HEK293 (cell line): ENCODE results near the gene CHSY1.

Experiments
- CTCF ChIA-PET: fragments of 350-600 bp; formaldehyde crosslinking; extraction: SDS; loops from one replicate; lab custom pipeline; 2021; ENCODE audit warnings: antibody characterized with exemption; lab: Yijun Ruan, JAX
- POLR2A ChIA-PET: fragments of 300-600 bp; formaldehyde crosslinking; extraction: SDS; loops from one replicate; lab custom pipeline; 2020; ENCODE audit warnings: antibody characterized with exemption, inconsistent platforms; lab: Yijun Ruan, JAX
- H3K27ac ChIP-seq: fragments of 200-500 bp; sonication (Bioruptor generic); 2 replicates; pipeline ENCODE4 v1.5.1; 2014; ENCODE audit warnings: low read depth, low read length, control low read depth, inconsistent platforms; ENCODE audit errors: extremely low read depth
- H3K36me3 ChIP-seq, 2 experiments: fragments of 200-500 bp in 1 of 2; sonication (Bioruptor generic) in 1 of 2; 1 replicate in 1 of 2; 2 replicates in 1 of 2; pipeline ENCODE4 v1.5.1; 2014 to 2017; ENCODE audit warnings: inconsistent platforms in 2 of 2, low read length in 2 of 2; ENCODE audit not compliant: control insufficient read depth in 2 of 2, insufficient read depth in 1 of 2
- H3K4me1 ChIP-seq: fragments of 200-500 bp; sonication (Bioruptor generic); 2 replicates; pipeline ENCODE4 v1.5.1; 2014; ENCODE audit warnings: mild to moderate bottlenecking, low read length, inconsistent platforms; ENCODE audit not compliant: control insufficient read depth, insufficient read depth
- H3K4me3 ChIP-seq: 2 replicates; pipeline ENCODE4 v1.5.1; 2011; ENCODE audit warnings: low read depth, mild to moderate bottlenecking, control low read depth, low read length, moderate library complexity
- H3K9me3 ChIP-seq: fragments of 200-500 bp; sonication (Bioruptor generic); 2 replicates; pipeline ENCODE4 v1.5.1; 2014; ENCODE audit warnings: low read depth, low read length, inconsistent platforms; ENCODE audit not compliant: control insufficient read depth, insufficient read depth
- EGR2 ChIP-seq: fragments of 450-650 bp; formaldehyde crosslinking; IDR thresholded peaks from 2 replicates; pipeline ENCODE4 v1.5.1; 2016; ENCODE audit warnings: low read depth, missing biosample characterization, missing genetic modification characterization
- GLI4 ChIP-seq: fragments of 450-650 bp; formaldehyde crosslinking; IDR thresholded peaks from 2 replicates; pipeline ENCODE4 v1.5.1; 2016; ENCODE audit warnings: missing biosample characterization, missing genetic modification characterization
- HOXC10 ChIP-seq: sonication (generic); formaldehyde crosslinking; IDR thresholded peaks from 2 replicates; pipeline ENCODE4 v1.8.1; 2023; ENCODE audit warnings: mild to moderate bottlenecking, missing genetic modification reagents
- KLF7 ChIP-seq: fragments of 450-650 bp; formaldehyde crosslinking; IDR thresholded peaks from 2 replicates; pipeline ENCODE4 v1.5.1; 2016; ENCODE audit warnings: missing biosample characterization, missing genetic modification characterization, borderline replicate concordance
- MEIS1 ChIP-seq: sonication (generic); formaldehyde crosslinking; IDR thresholded peaks from 2 replicates; pipeline ENCODE4 v1.8.1; 2022; ENCODE audit warnings: missing genetic modification reagents, mild to moderate bottlenecking, borderline replicate concordance
- PRDM6 ChIP-seq: fragments of 450-650 bp; formaldehyde crosslinking; IDR thresholded peaks from 2 replicates; pipeline ENCODE4 v1.5.1; 2017; ENCODE audit warnings: missing biosample characterization, missing genetic modification characterization
- SALL2 ChIP-seq: fragments of 450-650 bp; formaldehyde crosslinking; IDR thresholded peaks from 2 replicates; pipeline ENCODE4 v1.5.0; 2017; ENCODE audit warnings: missing biosample characterization, mild to moderate bottlenecking, missing genetic modification characterization, borderline replicate concordance
- SCRT2 ChIP-seq: fragments of 450-650 bp; formaldehyde crosslinking; IDR thresholded peaks from 2 replicates; pipeline ENCODE4 v1.5.1; 2016; ENCODE audit warnings: missing biosample characterization, missing genetic modification characterization
- SP2 ChIP-seq: fragments of 450-650 bp; formaldehyde crosslinking; IDR thresholded peaks from 2 replicates; pipeline ENCODE4 v1.5.1; 2016; ENCODE audit warnings: missing biosample characterization, missing genetic modification characterization
- SP7 ChIP-seq: fragments of 450-650 bp; formaldehyde crosslinking; IDR thresholded peaks from 2 replicates; pipeline ENCODE4 v1.5.1; 2016; ENCODE audit warnings: missing biosample characterization, missing genetic modification characterization
- TCF7L2 ChIP-seq: IDR thresholded peaks from 2 replicates; pipeline ENCODE4 v1.6.1; 2011; ENCODE audit warnings: low read depth, mild to moderate bottlenecking, inconsistent platforms, low read length, moderate library complexity, borderline replicate concordance
- ZBTB1 ChIP-seq: fragments of 450-650 bp; formaldehyde crosslinking; IDR thresholded peaks from 2 replicates; pipeline ENCODE4 v1.5.1; 2016; ENCODE audit warnings: missing biosample characterization, missing genetic modification characterization
- ZBTB20 ChIP-seq: fragments of 450-650 bp; formaldehyde crosslinking; IDR thresholded peaks from 2 replicates; pipeline ENCODE4 v1.5.1; 2016; ENCODE audit warnings: missing biosample characterization, missing genetic modification characterization
- ZFHX2 ChIP-seq: fragments of 450-650 bp; formaldehyde crosslinking; conservative IDR thresholded peaks from 2 replicates; pipeline ENCODE4 v1.5.1; 2016; ENCODE audit warnings: missing biosample characterization, missing genetic modification characterization
- ZNF114 ChIP-seq: fragments of 450-650 bp; formaldehyde crosslinking; IDR thresholded peaks from 2 replicates; pipeline ENCODE4 v1.5.0; 2017; ENCODE audit warnings: missing biosample characterization, missing genetic modification characterization
- ZNF175 ChIP-seq: fragments of 450-650 bp; formaldehyde crosslinking; IDR thresholded peaks from 2 replicates; pipeline ENCODE4 v1.5.1; 2016; ENCODE audit warnings: missing biosample characterization, missing genetic modification characterization
- ZNF23 ChIP-seq: fragments of 450-650 bp; formaldehyde crosslinking; IDR thresholded peaks from 2 replicates; pipeline ENCODE4 v1.5.1; 2016; ENCODE audit warnings: missing biosample characterization, missing genetic modification characterization, borderline replicate concordance
- ZNF24 ChIP-seq: fragments of 450-650 bp; formaldehyde crosslinking; IDR thresholded peaks from 2 replicates; pipeline ENCODE4 v1.5.1; 2016; ENCODE audit warnings: missing biosample characterization, missing genetic modification characterization
- ZNF350 ChIP-seq: fragments of 450-650 bp; formaldehyde crosslinking; IDR thresholded peaks from 2 replicates; pipeline ENCODE4 v1.5.0; 2017; ENCODE audit warnings: missing biosample characterization, mild to moderate bottlenecking, missing genetic modification characterization
- ZNF394 ChIP-seq: fragments of 450-650 bp; formaldehyde crosslinking; IDR thresholded peaks from 2 replicates; pipeline ENCODE4 v1.5.1; 2016; ENCODE audit warnings: missing biosample characterization, missing genetic modification characterization, mild to moderate bottlenecking, moderate library complexity, borderline replicate concordance
- ZNF423 ChIP-seq: fragments of 450-650 bp; formaldehyde crosslinking; IDR thresholded peaks from 2 replicates; pipeline ENCODE4 v1.5.1; 2016; ENCODE audit warnings: missing biosample characterization, missing genetic modification characterization
- ZNF514 ChIP-seq: fragments of 450-650 bp; formaldehyde crosslinking; IDR thresholded peaks from 2 replicates; pipeline ENCODE4 v1.5.1; 2016; ENCODE audit warnings: missing biosample characterization, missing genetic modification characterization
- ZNF521 ChIP-seq: fragments of 450-650 bp; formaldehyde crosslinking; IDR thresholded peaks from 2 replicates; pipeline ENCODE4 v1.5.1; 2017; ENCODE audit warnings: missing biosample characterization, mild to moderate bottlenecking, missing genetic modification characterization
- ZNF600 ChIP-seq: fragments of 450-650 bp; formaldehyde crosslinking; IDR thresholded peaks from 2 replicates; pipeline ENCODE4 v1.5.1; 2016; ENCODE audit warnings: missing biosample characterization, missing genetic modification characterization
- ZNF610 ChIP-seq: fragments of 450-650 bp; formaldehyde crosslinking; IDR thresholded peaks from 2 replicates; pipeline ENCODE4 v1.5.1; 2016; ENCODE audit warnings: missing biosample characterization, missing genetic modification characterization, borderline replicate concordance
- ZSCAN23 ChIP-seq: fragments of 450-650 bp; formaldehyde crosslinking; IDR thresholded peaks from 2 replicates; pipeline ENCODE4 v1.5.1; 2016; ENCODE audit warnings: missing biosample characterization, missing genetic modification characterization
- TF ChIP-seq, protein P1 (sequence below): fragments of 450-650 bp; formaldehyde crosslinking; IDR thresholded peaks from 2 replicates; pipeline ENCODE4 v1.5.0; 2017; ENCODE audit warnings: missing biosample characterization, missing genetic modification characterization, borderline replicate concordance
- TF ChIP-seq, protein P2 (sequence below): fragments of 450-650 bp; formaldehyde crosslinking; conservative IDR thresholded peaks from 2 replicates; pipeline ENCODE4 v1.5.1; 2016; ENCODE audit warnings: low read depth, missing biosample characterization, missing genetic modification characterization

Gene CHSY1

DNA sequence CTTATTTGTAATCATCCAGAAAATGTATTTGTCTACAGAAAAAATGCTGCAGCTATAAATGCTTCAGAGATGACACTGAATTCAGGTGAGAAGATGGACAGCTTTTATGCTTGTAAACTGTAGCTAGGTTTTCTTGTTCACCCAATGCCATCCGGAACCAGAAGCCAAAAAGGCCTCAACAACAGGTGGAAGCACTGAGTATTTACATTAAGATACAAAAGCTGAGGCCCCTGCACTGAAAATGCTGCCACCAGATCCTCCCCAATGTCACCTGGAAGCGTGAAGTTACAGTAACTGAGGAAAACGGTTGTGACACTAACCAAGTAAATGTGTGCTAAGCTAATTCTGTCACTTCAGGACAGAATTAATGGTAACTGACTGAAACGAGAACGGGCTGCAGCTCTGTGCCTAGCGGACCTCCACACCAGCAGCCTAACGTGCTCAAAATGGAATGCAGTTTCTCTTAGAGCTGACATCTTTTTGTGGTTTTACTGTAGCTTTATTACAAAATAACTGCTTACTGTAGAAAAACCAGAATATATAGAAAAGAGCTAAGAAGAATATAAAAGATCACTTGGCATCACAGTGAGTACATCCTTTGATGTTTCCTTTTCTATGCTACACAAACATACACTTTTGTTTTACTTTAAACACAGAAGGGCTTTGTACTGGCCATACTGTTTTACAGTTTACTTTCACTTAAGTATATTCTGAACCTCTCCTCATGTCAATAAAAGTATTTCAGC lies 7.6 kb downstream of the CHSY1 start:
- POLR2A ChIA-PET: no interaction called here
- H3K4me1 ChIP-seq: peaks cover 31% of the 10 kb centered on the region
- H3K27ac ChIP-seq: no peak overlapping the region
- TF ChIP-seq PRDM6 (peak; percentile 63), ZNF610 (tag by site-specific recombination) (no peak), SCRT2 (tag by site-specific recombination) (peak; percentile 69; the same call in 1 of the 2 replicates), KLF7 (tag by site-specific recombination) (no peak), ZSCAN23 (tag by site-specific recombination) (no peak)
- TF ChIP-seq, all 188 proteins: peak for 2
- Histone ChIP-seq H3K9me3 (no peaks in the 10 kb centered on the region), H3K4me3 (no peak overlapping the region), H3K36me3 (peaks cover 0 to 17% of the 10 kb centered on the region in 2 experiments; a peak in 1 of 3 replicates)
- CTCF ChIA-PET: interaction anchor here (0.6 to 1.4 kb wide), 2 partner anchors 14 to 325 kb away, joined by 3 to 4 read pairs; partner anchors contain the start of gene LRRK1

- Histone ChIP-seq H3K27ac (no peak overlapping the region), H3K4me3 (no peak overlapping the region), H3K4me1 (peaks cover 27% of the 10 kb centered on the region), H3K36me3 (peaks cover 0 to 17% of the 10 kb centered on the region in 2 experiments; a peak in 1 of 3 replicates), H3K9me3 (no peaks in the 10 kb centered on the region)
- ChIA-PET POLR2A (no interaction called here), CTCF (interaction anchor here (0.7 to 1.1 kb wide), 2 partner anchors 155 to 354 kb away, joined by 3 read pairs; no protein-coding TSS in a partner anchor)
- TF ChIP-seq SALL2 (tag by site-specific recombination): no peak
- no peak for TF ChIP-seq ZBTB1 (tag by site-specific recombination)
- no peak for TF ChIP-seq ZNF23 (tag by site-specific recombination)
- 0 out of 2 replicates have a peak, but pooled peaks have one; percentile 23 for TF ChIP-seq ZNF600 (tag by site-specific recombination)
- TF ChIP-seq TCF7L2: no peak
- no peak for TF ChIP-seq ZNF24
- no peak for TF ChIP-seq ZNF114 (tag by site-specific recombination)
- no peak for TF ChIP-seq SP7 (tag by site-specific recombination)
- no peak for TF ChIP-seq ZNF423
- no peak for TF ChIP-seq ZNF175 (tag by site-specific recombination)
- no peak for TF ChIP-seq MEIS1
- TF ChIP-seq EGR2: peak; percentile 91
- no peak for TF ChIP-seq HOXC10 (CRISPR knock-in tag)
- TF ChIP-seq SP2: no peak
- peak; percentile 83 for TF ChIP-seq ZFHX2 (tag by site-specific recombination)
- TF ChIP-seq ZNF521: no peak
- no peak for TF ChIP-seq GLI4 (tag by site-specific recombination)
- TF ChIP-seq ZBTB20 (tag by site-specific recombination): no peak
- no peak for TF ChIP-seq ZNF350 (tag by site-specific recombination)
- TF ChIP-seq ZNF394 (tag by site-specific recombination): no peak
- no peak for TF ChIP-seq ZNF514
- TF ChIP-seq, protein P1, sequence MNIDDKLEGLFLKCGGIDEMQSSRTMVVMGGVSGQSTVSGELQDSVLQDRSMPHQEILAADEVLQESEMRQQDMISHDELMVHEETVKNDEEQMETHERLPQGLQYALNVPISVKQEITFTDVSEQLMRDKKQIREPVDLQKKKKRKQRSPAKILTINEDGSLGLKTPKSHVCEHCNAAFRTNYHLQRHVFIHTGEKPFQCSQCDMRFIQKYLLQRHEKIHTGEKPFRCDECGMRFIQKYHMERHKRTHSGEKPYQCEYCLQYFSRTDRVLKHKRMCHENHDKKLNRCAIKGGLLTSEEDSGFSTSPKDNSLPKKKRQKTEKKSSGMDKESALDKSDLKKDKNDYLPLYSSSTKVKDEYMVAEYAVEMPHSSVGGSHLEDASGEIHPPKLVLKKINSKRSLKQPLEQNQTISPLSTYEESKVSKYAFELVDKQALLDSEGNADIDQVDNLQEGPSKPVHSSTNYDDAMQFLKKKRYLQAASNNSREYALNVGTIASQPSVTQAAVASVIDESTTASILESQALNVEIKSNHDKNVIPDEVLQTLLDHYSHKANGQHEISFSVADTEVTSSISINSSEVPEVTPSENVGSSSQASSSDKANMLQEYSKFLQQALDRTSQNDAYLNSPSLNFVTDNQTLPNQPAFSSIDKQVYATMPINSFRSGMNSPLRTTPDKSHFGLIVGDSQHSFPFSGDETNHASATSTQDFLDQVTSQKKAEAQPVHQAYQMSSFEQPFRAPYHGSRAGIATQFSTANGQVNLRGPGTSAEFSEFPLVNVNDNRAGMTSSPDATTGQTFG (tag by site-specific recombination): no peak
- TF ChIP-seq, protein P2, sequence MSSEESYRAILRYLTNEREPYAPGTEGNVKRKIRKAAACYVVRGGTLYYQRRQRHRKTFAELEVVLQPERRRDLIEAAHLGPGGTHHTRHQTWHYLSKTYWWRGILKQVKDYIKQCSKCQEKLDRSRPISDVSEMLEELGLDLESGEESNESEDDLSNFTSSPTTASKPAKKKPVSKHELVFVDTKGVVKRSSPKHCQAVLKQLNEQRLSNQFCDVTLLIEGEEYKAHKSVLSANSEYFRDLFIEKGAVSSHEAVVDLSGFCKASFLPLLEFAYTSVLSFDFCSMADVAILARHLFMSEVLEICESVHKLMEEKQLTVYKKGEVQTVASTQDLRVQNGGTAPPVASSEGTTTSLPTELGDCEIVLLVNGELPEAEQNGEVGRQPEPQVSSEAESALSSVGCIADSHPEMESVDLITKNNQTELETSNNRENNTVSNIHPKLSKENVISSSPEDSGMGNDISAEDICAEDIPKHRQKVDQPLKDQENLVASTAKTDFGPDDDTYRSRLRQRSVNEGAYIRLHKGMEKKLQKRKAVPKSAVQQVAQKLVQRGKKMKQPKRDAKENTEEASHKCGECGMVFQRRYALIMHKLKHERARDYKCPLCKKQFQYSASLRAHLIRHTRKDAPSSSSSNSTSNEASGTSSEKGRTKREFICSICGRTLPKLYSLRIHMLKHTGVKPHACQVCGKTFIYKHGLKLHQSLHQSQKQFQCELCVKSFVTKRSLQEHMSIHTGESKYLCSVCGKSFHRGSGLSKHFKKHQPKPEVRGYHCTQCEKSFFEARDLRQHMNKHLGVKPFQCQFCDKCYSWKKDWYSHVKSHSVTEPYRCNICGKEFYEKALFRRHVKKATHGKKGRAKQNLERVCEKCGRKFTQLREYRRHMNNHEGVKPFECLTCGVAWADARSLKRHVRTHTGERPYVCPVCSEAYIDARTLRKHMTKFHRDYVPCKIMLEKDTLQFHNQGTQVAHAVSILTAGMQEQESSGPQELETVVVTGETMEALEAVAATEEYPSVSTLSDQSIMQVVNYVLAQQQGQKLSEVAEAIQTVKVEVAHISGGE: no peak
Observed at GRCh38 chr15:101243420-101243819, 8.4 kb downstream of the CHSY1 start.
